ENCODE data around the gene PIP5KL1. TPM values are rescaled to one million over a fixed set of nuclear protein-coding genes. Genes with fewer than 3 reads are reported as not detected.

Gene PIP5KL1
- total RNA-seq, 1 donor from 2014 or later, result 3.4 TPM

DNA sequence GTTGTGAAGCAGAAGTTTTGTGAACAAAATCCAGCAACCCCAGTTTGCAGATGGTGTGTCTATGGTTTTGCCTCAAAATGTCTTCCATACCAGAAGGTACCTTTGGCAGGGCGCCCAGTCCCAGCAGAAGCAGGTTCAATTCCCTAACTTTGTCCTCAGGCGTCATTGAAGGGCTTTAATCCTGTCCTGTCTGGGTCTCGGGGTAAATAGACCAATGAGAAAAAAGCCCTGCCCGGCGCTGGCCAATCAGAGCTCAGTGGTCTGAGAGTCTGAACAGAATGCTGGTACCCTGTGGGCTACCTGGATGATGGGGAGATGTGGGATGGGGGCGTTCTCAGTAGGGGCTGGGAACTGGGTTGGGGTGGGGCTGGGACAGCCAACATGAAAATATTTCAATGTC, 7.5 kb downstream of the PIP5KL1 start:
- no peaks in the 10 kb centered on the region for H3K36me3 Mint-ChIP-seq (ENCODE audit: insufficient read depth)
- no peak overlapping the region for H3K27ac Mint-ChIP-seq
- H3K27me3 Mint-ChIP-seq, result peaks cover 52% of the 10 kb centered on the region
- TF ChIP-seq, protein P1, sequence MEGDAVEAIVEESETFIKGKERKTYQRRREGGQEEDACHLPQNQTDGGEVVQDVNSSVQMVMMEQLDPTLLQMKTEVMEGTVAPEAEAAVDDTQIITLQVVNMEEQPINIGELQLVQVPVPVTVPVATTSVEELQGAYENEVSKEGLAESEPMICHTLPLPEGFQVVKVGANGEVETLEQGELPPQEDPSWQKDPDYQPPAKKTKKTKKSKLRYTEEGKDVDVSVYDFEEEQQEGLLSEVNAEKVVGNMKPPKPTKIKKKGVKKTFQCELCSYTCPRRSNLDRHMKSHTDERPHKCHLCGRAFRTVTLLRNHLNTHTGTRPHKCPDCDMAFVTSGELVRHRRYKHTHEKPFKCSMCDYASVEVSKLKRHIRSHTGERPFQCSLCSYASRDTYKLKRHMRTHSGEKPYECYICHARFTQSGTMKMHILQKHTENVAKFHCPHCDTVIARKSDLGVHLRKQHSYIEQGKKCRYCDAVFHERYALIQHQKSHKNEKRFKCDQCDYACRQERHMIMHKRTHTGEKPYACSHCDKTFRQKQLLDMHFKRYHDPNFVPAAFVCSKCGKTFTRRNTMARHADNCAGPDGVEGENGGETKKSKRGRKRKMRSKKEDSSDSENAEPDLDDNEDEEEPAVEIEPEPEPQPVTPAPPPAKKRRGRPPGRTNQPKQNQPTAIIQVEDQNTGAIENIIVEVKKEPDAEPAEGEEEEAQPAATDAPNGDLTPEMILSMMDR (IDR thresholded peaks at IDR 0.05; ENCODE audit: unreplicated experiment), result no peak
- H3K4me1 Mint-ChIP-seq (ENCODE audit: low read depth), result no peaks in the 10 kb centered on the region
- H3K9me3 Mint-ChIP-seq (ENCODE audit: low read depth), result no peaks in the 10 kb centered on the region
- no peak for DNase-seq (ENCODE audit: low spot score, unreplicated experiment)
- no peak overlapping the region for H3K4me3 Mint-ChIP-seq (ENCODE audit: low read depth)

GRCh38 chr9:127921557-127922120, 8.9 kb downstream of the PIP5KL1 start:
- no peak overlapping the region for H3K27ac Mint-ChIP-seq
- peak; percentile 56 for DNase-seq (ENCODE audit: low spot score, unreplicated experiment)
- TF ChIP-seq, protein P1 (IDR thresholded peaks at IDR 0.05; ENCODE audit: unreplicated experiment), result peak; percentile 99
- H3K27me3 Mint-ChIP-seq, result peaks cover 49% of the 10 kb centered on the region
- no peaks in the 10 kb centered on the region for H3K4me1 Mint-ChIP-seq (ENCODE audit: low read depth)
- H3K36me3 Mint-ChIP-seq (ENCODE audit: insufficient read depth), result no peaks in the 10 kb centered on the region
- no peak overlapping the region for H3K4me3 Mint-ChIP-seq (ENCODE audit: low read depth)
- H3K9me3 Mint-ChIP-seq (ENCODE audit: low read depth), result no peaks in the 10 kb centered on the region

GRCh38 chr9:127920794-127921193, 9.8 kb downstream of the PIP5KL1 start:
- H3K36me3 Mint-ChIP-seq (ENCODE audit: insufficient read depth), result no peaks in the 10 kb centered on the region
- no peak overlapping the region for H3K27ac Mint-ChIP-seq
- TF ChIP-seq, protein P1 (IDR thresholded peaks at IDR 0.05; ENCODE audit: unreplicated experiment), result no peak
- DNase-seq (ENCODE audit: low spot score, unreplicated experiment), result no peak
- peaks cover 46% of the 10 kb centered on the region for H3K27me3 Mint-ChIP-seq
- no peaks in the 10 kb centered on the region for H3K4me1 Mint-ChIP-seq (ENCODE audit: low read depth)
- H3K9me3 Mint-ChIP-seq (ENCODE audit: low read depth), result no peaks in the 10 kb centered on the region
- H3K4me3 Mint-ChIP-seq (ENCODE audit: low read depth), result no peak overlapping the region

GRCh38 chr9:127919253-127919815, 11.2 kb downstream of the PIP5KL1 start:
- no peaks in the 10 kb centered on the region for H3K4me1 Mint-ChIP-seq (ENCODE audit: low read depth)
- no peaks in the 10 kb centered on the region for H3K36me3 Mint-ChIP-seq (ENCODE audit: insufficient read depth)
- no peak overlapping the region for H3K27ac Mint-ChIP-seq
- no peak overlapping the region for H3K4me3 Mint-ChIP-seq (ENCODE audit: low read depth)
- no peaks in the 10 kb centered on the region for H3K9me3 Mint-ChIP-seq (ENCODE audit: low read depth)
- peaks cover 35% of the 10 kb centered on the region for H3K27me3 Mint-ChIP-seq
- TF ChIP-seq, protein P1 (IDR thresholded peaks at IDR 0.05; ENCODE audit: unreplicated experiment), result no peak
- no peak for DNase-seq (ENCODE audit: low spot score, unreplicated experiment)

GRCh38 chr9:127918183-127919107, 12.1 kb downstream of the PIP5KL1 start:
- Mint-ChIP-seq H3K36me3 (ENCODE audit: insufficient read depth) (no peaks in the 10 kb centered on the region), H3K4me1 (ENCODE audit: low read depth) (no peaks in the 10 kb centered on the region), H3K9me3 (ENCODE audit: low read depth) (no peaks in the 10 kb centered on the region), H3K4me3 (ENCODE audit: low read depth) (no peak overlapping the region), H3K27ac (no peak overlapping the region), H3K27me3 (peaks cover 31% of the 10 kb centered on the region)
- no peak for DNase-seq (ENCODE audit: low spot score, unreplicated experiment)
- TF ChIP-seq, protein P1 (IDR thresholded peaks at IDR 0.05; ENCODE audit: unreplicated experiment), result peak; percentile 16
